Endothelial cell of hepatic sinusoid (primary cell): ENCODE data around the gene FAM236D.
"Not testable (repeated sequence)": the region's sequence is repeated elsewhere in the genome, so short reads cannot be mapped to it uniquely, and the experiment has no call there.

ENCODE experiments used
- in situ Hi-C: cut with HindIII; loops from 2 replicates; pipeline ENCODE4 v1.10.0; 2017; ENCODE audit warnings: low sequenced_read_pairs

FAM236D gene

GRCh38 chrX:72808110-72808509 lies at the start of gene FAM236D:
Gene FAM236D (minus strand): TSS chrX:72808210. CDS start chrX:72808110, 100 bp downstream.
- in situ Hi-C loops, result not testable (repeated sequence)

- in situ Hi-C loops, result not testable (repeated sequence)
Observed at GRCh38 chrX:72837532-72837931, 29.5 kb upstream of the FAM236D start.

GRCh38 chrX:72830701-72831100 lies 22.7 kb upstream of the FAM236D start:
- in situ Hi-C loops, result not testable (repeated sequence)

- in situ Hi-C loops, result not testable (repeated sequence)
Observed at GRCh38 chrX:72790390-72790789, 17.6 kb downstream of the FAM236D start.

GRCh38 chrX:72788142-72788541 lies 19.9 kb downstream of the FAM236D start:
- in situ Hi-C loops, result not testable (repeated sequence)

GRCh38 chrX:72783964-72784363 lies 24.0 kb downstream of the FAM236D start:
- in situ Hi-C loops, result not testable (repeated sequence)

GRCh38 chrX:72783365-72783936 lies 24.6 kb downstream of the FAM236D start:
- in situ Hi-C loops, result not testable (repeated sequence)

GRCh38 chrX:72782560-72782959 lies 25.4 kb downstream of the FAM236D start, which contains the start of gene FAM236B:
Gene FAM236B (minus strand): TSS chrX:72782660. CDS start chrX:72782560, 100 bp downstream.
- in situ Hi-C loops, result not testable (repeated sequence)

- in situ Hi-C loops, result not testable (repeated sequence)
Observed at GRCh38 chrX:72778146-72778545, 29.9 kb downstream of the FAM236D start.

- in situ Hi-C loops, result not testable (repeated sequence)
Observed at GRCh38 chrX:72777467-72777790, 30.6 kb downstream of the FAM236D start.

- in situ Hi-C loops, result not testable (repeated sequence)
Observed at GRCh38 chrX:72776653-72777466, 31.1 kb downstream of the FAM236D start, which contains the start of gene DMRTC1B. Gene DMRTC1B (plus strand): TSS chrX:72776890. CDS start chrX:72845136, 68,246 bp downstream.

- in situ Hi-C loops, result not testable (repeated sequence)
Observed at GRCh38 chrX:72760454-72760853, 47.6 kb downstream of the FAM236D start.
